Breast epithelium (tissue), 3 donors: ENCODE results near the gene ALG12.

Source experiments
- CTCF ChIP-seq, 3 donors: fragments of 450-650 bp; IDR thresholded peaks; one replicate each; pipeline ENCODE4 v1.5.1; 2016 to 2017; ENCODE audit warnings: antibody characterized with exemption in 3 of 3, mild to moderate bottlenecking in 3 of 3, moderate library complexity in 3 of 3
- POLR2A ChIP-seq: fragments of 450-650 bp; IDR thresholded peaks from one replicate; pipeline ENCODE4 v1.6.1; 2016; ENCODE audit warnings: antibody characterized with exemption, mild to moderate bottlenecking, moderate library complexity
- POLR2AphosphoS5 ChIP-seq, 3 donors: sonication (generic); formaldehyde crosslinking; IDR thresholded peaks; one replicate each; pipeline ENCODE4 v1.6.1; 2017; ENCODE audit warnings: antibody characterized with exemption in 3 of 3

GRCh38 chr22:49966774-49967705 lies 48.8 kb upstream of the ALG12 start:
- TF ChIP-seq POLR2AphosphoS5 (IDR thresholded peaks at IDR 0.05) (peak; percentile 3 to 86 (median 58)), CTCF (IDR thresholded peaks at IDR 0.05) (no peak), POLR2A (no peak)
